ENCODE measurements around the gene PPM1G.
A peak's percentile ranks its signal among the peaks of the same experiment; 100 is the strongest.

PPM1G gene

DNA sequence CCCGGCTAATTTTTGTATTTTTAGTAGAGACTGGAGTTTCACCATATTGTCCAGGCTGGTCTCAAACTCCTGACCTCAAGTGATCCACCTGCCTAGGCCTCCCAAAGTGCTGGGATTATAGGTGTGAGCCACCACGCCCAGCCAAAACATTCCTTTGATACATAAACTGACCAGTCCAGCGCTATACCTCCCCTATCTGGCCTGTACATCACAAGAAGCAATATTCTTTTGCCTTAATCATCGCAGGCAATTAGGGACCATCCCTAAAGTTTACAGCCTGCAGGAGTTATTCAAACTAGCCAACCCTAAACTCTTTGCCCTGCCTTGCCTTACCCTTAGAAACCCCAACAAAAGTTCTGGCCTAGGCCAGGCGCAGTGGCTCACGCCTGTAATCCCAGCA is 6.8 kb upstream of the PPM1G start:
- no peak for DNase-seq (ENCODE audit: low read depth, low spot score)

DNA sequence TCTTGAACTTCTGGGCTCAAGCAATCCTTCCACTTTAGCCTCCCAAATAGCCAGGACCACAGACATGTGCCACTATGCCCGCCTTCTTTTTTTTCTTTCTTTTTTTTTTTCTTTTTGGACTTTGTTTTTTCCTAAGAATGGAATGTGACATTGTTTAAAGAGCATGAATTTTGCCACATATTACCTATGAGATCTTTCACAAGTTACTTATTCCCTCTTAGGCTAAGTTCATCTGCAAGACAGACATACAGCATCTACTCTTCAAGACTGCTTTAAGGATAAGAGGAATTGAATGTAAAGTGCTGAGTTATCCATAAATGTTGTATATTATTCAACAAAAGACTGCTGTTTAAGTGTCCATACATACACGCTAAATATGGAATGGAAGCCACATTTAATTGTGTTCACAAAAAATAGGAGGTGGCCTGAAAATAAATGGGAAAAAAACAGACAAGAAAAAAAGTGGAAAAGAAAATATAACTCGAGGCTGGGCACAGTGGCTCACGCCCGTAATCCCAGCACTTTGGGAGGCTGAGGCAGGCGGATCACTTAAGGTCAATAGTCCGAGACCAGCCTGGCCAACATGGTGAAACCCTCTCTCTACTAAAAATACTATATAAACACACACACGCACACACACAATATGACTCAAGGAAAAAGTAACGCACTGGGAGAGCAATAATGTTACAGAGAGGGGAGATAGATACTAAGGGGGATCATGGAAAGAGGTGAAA is 3.2 kb upstream of the PPM1G start:
- DNase-seq (ENCODE audit: low read depth, low spot score) = no peak

DNA sequence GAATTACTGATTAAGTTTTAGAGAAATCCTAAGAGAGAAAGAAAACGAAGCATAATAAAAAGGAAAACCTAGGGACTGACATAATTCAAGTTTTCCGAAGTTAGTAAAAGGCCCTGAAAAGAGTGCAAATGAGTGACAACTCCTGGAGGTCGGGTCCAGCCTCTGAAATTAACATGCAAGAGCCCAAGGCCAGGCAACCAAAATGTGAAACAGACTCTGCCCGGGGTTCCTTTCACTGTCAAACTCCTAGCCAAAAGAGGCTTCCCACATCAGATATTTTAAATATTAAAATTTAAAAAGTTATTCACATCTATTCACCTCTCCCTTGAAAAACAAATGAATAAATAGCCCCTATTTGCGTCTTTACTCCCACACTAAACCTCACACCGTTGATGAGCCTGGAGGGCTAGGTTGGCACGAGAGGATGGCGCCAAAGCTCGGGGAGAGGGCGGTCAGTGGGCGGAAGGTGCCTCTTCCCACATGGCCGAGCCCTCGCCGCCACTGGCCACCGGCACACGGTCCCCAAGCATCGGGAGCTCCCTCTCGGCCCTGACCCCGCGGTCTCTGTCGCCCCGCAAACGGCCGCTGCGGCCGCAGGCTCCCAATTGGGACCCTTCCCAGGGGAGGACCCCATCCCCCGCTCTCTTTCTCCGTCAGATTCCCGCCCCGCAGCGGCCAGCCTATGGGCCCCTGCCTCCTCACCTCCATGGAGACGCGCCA is 630 bp downstream of the PPM1G start:
- no peak for DNase-seq (ENCODE audit: low read depth, low spot score)

DNA sequence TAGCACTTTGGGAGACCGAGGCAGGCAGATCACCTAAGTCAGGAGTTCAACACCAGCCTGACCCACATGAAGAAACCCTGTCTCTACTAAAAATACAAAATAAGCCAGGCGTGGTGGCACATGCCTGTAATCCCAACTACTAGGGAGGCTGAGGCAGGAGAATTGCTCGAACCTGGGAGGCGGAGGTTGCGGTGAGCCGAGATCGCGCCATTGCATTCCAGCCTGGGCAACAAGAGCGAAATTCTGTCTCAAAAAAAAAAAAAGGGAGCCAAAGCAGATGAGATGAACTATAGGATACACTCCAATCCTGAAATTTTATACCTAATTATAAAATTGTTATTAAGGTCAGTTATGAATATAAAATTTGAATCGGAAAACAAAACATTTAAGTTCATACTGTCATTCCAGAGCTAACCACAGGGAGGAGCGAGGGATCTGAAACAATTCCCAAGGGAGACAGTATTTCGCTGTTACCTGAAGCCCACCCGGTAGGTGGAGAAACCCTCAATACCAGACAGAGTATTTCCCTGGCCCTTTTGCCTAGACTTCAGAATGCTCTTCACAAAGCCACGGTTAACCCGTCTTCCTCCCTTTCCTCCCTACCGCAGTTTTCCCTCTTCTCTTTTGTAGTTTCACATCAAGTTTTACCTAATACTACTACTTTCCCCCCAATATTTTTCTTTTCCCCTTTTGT is 1.4 kb downstream of the PPM1G start:
- peak; percentile 55 for DNase-seq (ENCODE audit: low read depth, low spot score)

DNA sequence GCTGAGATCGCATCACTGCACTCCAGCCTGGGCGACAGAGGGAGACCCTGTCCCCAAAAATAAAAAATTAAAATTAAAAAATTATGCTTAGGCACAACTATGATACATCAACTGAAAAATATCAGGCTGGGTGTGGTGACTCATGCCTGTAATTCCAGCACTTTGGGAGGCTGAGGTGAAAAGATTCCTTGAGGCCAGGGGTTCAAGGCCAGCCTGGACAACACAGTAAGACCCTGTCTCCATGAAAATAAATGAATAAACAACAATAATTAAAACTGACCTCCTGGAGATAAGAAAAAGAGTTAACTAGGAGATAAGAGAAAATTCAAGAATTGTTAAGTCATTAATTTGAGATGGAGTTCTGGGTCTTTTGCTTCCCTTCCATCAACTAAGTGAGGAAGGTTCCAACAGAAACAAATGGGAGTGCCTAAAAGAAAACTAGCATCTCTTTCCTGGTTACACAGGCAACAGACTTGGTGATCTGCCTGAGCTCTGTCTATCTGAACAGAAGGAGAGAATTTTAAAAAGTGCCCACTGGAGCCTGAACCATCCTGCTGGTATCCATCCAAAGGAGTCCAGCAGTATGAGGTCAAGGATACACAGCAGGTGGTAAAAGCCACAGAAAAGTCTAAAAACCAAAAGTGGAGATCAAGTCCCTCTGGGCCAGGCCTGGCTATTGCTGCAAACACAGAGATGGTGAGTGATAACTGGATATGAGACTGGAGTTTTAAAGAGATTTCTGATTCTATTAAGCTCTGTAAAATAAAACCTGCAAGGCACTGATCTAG is 8.8 kb downstream of the PPM1G start:
- peak; percentile 60 for DNase-seq (ENCODE audit: low read depth, low spot score)

DNA sequence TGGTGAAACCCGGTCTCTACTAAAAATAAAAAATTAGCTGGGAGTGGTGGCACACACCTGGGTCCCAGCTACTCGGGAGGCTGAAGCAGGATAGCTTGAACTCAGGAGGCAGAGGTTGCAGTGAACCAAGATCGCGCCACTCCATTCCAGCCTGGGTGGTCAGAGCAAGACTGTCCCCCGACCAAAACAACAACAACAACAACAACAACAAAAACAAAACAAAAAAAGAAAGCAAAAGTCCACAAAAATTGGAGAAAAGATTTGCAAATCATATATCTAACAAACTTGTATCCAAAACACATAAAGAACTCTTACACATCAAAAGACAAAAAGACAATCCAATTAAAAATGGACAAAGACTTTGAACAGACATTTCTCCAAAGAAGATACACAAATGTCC is 10.4 kb downstream of the PPM1G start:
- no peak for DNase-seq (ENCODE audit: low read depth, low spot score)

DNA sequence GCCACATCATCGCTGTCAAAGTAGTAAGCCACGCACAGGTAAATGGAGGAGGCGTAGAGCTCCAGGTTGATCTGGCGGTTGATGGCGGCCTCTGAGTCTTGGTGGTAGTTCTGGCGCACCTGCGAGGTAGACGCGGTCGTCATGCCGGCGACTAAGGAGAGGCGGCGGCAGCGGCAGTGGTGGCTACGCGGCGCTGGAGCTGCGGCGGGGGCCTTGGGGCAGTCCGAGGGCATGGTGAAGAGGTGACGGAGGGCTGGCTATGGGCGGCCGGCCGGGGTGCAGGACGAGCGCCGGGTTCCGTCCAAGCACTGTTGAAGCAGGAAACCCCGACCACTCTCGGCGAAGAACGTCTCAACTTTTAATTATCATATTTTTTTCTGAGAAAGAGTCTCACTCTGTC is 16.2 kb downstream of the PPM1G start:
- DNase-seq (ENCODE audit: low read depth, low spot score) = no peak

DNA sequence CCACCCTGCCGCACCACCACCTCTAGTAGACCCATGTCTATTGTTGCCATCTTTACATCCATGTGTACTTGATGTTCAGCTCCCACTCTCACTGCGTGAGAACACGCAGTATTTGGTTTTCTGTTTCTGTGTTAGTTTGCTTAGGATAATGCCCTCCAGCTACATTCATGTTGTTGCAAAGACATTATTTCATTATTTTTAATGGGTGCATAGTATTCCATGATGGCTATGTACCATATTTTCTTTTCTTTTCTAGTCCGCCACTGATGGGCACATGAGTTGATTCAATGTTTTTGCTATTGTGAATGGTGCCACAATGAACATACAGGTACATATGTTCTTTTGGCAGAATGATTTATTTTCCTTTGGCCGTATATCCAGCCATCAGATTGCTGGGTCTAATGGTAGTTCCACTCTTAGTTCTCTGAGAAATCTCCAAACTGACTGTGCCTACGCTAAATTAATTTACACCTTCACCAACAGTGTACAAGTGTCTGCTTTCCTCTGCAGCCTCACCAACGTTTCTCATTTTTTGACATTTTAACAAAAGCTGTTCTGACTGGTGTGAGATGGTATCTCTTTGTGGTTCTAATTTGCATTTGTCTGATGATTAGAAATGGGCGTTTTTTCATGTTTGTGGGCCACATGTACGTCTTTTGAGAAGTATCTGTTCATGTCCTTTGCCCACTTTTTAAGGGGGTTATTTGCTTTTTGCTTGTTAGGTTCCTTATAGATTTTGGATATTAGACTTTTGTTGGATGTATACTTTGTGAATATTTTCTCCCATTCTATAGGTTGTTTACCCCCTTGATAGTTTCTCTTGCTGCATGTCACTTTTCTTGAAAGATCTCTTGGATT is 18.3 kb downstream of the PPM1G start:
- no peak for DNase-seq (ENCODE audit: low read depth, low spot score)

DNA sequence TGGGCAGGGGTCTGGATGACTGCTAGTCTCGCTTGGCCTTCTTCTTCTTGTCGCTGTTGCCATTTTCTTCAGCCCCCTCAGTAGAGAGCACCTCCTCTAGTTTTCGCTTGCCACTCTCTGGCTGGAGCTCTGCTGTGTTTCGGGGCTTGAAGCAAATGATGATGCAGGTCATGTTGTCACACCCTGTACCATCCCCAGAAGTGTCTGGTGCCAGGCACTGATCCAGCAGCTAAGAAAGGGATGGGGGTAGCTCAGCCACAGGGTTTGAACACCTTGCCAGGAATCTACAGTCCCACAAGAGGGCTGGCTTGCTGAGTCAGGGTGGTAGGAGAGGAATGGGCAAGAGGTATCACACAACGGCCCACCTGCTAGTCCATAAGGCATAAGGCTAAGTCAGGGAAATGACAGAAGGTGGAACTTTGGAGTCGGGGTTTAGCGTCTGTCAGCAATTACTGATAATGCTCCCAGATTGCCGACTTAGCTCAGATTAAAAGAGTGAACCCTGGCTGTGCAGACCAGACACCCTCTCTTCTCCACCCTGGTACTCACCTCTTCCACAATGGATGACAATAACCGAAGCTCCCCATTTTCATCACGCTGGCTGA is 27.7 kb downstream of the PPM1G start:
- DNase-seq (ENCODE audit: low read depth, low spot score) = no peak

DNA sequence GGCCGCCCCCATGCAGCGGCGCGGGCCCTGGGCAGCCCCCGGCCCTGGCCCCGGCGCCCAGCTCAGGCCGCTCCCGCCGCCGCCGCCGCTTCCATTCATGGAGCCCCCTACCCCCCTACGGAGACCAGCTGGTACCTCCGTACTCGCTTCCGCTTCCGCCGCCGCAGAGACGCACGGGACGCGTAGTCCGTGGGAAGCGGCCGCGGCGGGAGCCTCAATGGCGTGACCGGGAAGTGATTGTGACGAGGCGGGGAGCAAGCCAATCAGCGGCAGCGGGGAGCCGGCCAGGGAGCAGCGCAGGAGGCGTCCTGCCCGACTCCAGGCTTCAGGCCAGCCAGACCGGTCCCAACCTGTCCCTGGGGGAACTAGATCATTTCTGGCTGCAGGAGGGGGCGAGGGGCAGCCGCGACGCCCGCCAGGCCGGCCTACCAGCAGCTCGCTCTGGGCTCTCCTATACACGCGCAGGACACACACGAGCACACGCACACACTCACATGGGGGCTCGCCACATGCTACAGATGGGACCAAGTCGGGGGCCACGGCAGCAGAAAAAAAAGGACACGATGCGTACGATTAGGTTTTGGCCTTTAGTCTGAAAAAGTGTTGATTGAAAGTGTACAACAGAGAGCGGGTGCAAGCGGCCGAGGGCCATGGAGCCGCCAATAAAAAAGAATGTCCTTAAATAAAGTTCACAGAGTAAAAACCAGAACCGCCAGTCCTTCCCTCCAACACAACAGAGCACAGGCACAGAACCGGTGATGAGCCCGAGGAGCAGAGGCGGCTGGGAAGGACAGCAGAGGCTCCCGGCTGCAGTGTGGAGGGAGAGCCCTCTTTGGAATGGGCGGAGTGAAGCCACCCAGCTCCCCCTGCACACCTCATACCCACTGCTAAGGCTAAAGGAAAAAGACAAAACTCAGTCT is 28.5 kb downstream of the PPM1G start, which contains the start of gene ZNF513:
Gene ZNF513 (minus strand): TSS at position 109 of the 920 bp plus-strand sequence. CDS start 208 bp downstream, outside the sequence.
- DNase-seq (ENCODE audit: low read depth, low spot score) = peak; percentile 99

DNA sequence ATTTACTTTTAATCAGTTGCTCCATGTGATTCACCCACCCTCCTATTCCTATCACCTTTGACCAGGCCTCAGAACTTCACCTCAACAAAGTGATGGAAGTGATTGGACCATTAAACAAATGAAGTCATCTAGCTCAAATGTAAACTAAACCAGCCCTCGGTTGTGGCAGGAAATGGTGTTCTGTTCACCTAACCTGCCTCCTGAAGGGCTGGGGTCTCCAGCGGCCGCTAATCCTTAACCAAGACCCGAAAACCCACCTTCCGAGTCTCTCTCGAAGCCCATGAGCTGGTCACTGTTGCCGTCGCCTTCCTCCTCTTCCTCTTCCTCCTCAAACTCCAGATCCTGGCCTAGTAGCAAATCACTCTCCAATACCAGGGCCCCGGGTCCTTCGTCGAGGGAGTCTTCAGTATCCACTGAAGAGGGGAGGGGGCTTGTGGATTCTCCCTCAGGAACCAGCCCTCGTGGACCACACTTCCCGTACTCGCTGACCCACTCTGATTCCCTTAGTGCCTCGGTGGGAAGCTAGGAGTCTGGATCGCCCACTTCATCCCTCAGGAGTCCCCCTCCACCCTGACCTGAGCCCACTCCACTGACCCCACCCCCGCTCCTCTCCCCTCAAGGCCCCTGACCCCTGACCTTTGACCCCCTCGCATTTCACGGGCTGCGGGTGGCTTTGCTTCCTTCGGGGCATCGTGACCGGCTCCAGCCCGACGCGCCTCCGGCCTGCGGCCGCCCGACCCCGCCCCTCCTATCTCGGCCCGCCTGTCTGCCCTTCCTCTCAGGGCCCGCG is 29.4 kb downstream of the PPM1G start:
- peak; percentile 51 for DNase-seq (ENCODE audit: low read depth, low spot score)

DNA sequence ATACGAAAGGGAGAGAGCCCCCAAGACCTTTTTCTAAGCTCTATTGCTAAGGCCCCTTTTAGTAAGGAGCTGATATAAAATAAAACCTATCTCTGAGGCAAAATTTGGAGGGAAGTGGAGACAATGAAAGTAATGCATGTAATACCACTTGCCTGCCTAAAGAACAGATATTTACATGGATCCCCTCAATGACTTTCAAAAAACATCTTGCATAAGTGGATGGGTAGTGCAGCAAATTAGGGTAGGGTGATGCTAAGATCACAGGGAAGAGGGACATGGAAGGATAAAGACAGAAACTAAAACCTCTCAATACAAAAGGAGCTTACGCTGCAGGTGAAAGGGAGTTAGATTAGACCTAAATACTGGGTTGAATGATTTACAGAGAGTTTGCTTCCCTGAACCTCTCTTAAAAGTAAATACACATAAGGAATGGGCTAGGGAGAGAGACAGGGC is 30.0 kb downstream of the PPM1G start:
- DNase-seq (ENCODE audit: low read depth, low spot score) = no peak

DNA sequence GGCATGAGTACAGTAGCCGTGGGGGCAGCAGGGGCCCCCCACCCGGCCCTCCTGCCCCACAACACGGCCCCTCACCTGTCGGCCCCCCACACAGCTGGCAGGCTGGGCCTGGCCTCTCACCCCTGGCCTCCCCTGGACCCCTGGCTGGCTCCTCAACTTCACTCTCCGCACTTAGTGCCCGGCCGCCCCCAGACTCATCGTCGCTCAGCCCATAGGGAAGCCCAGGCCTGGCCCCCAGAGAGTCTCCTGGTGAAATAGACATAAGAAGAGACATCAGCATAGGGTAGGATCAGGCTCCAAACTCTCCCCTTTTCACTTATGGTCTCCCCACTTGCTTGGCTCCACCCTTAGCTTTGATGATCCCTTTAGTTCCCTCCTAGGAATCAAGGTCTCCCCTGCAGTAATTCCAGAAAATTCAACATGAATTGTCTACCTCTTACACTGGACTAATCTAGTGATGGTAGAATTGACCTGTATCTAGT is 30.5 kb downstream of the PPM1G start:
- no peak for DNase-seq (ENCODE audit: low read depth, low spot score)

DNA sequence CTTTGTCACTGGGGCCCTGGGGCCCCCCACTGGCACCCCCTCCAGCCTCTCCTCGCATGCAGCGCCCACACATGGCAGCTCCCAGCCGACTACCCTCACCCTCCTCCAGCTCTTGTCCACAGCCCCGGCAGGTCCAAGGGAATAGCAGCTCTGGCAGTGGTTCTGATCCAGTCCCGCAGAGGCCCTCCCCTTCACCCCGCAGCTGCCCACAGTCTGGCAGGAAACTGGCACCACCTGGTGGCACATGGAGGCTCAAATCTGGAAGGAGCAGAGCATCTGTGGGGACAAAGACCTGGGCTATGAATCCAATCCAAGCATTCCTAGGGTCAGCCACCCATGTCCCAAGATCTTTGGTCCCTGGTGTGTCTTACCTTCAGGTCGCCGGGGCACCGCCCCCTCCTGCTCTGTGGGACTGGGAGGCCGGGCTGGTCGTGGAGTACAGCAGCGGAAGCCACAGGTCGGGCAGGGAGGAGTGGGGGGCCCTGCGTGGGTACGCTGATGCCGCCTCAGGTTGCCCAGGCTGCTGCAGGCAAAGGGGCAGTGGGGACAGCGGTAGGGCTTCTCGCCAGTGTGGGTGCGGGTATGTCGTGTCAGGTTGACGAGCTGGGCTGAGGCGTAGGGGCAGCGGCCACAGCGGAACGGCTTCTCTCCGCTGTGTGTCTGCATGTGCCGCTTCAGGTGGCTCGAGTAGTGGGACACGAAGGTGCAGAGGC is 31.1 kb downstream of the PPM1G start:
- peak; percentile 34 for DNase-seq (ENCODE audit: low read depth, low spot score)

DNA sequence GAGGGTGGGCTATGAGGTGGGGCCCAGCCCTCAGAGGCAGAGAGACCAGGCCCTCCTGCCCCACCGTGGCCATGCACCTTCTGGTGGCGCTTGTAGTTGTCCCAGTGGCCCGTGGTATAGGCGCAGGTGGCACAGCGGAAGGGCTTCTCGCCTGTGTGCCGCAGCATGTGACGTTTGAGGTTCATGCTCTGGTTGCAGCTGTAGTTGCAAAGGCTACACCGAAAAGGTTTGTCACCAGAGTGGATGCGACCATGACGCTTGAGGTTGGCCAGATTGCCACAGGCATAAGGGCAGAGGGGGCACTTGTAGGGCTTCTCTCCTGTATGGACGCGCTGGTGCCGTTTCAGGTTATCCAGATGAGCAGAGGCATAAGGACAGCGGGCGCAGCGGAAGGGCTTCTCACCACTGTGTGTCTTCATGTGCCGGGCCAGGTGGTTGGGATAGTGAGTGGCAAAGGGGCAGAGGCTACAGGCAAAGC is 31.7 kb downstream of the PPM1G start:
- DNase-seq (ENCODE audit: low read depth, low spot score) = no peak

DNA sequence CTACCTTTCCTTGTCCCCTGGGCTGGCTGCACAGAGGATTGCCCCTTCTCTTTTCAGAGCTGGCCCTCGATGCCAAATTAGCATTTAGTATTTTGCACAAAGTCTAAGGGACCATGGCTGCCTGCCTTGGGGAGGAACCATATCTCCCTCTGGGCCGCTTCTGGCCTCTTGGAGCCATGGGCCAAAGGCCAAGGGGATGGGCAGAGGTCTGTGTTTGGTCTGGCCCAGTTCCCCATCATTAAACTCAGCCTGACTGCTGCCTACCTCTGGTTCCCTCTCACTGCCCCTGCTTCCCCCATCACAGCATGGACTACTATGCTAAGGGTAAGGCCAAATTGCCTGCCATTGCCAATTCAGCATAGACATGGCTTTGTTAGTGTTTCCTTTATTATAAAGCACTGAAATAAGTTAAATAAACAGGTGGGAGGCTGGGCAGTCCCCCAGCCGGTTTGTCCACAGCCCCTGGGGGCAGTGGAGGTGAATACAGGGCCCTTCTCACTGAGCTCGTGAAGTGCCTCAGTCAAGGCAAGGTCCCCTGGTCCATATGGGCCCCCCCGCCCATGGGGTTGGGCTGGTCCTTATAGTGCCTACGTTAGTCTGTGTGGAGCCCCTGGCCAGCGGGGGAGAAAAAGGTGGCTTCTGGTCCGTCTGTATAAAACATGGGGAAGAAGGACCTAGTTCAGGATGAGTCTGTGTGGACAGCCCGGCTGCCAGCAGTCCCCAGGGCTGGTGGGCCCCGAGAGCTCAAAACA is 32.3 kb downstream of the PPM1G start:
- no peak for DNase-seq (ENCODE audit: low read depth, low spot score)

All from astrocyte of the hippocampus (primary cell).